GM12878 (cell line): Measurements from ENCODE around the gene MACROD2. TPM values are rescaled to one million over a fixed set of nuclear protein-coding genes. Genes with fewer than 3 reads are reported as not detected.

Experiments
- ATAC-seq: fragments of 200-7000 bp; cut with Tn5 transposase; 3 replicates; pipeline ENCODE4 v1.9.1; 2020; ENCODE audit warnings: mild to moderate bottlenecking, moderate library complexity
- BruUV-seq: library from RNA; stranded (reverse); fragments of 400-500 nt; replicated peaks from 2 replicates; lab custom pipeline; 2021; lab: Mats Ljungman, UMichigan
- CTCF ChIA-PET: fragments of 300-600 bp; sonication (Branson Sonifier 250); formaldehyde crosslinking; extraction: SDS; loops from one replicate; lab custom pipeline; 2021; ENCODE audit warnings: inconsistent platforms; lab: Yijun Ruan, JAX
- POLR2A ChIA-PET: fragments of 350-600 bp; formaldehyde crosslinking; extraction: SDS; loops from one replicate; lab custom pipeline; 2021; ENCODE audit warnings: inconsistent platforms; lab: Charles Lee
- RAD21 ChIA-PET: fragments of 300-600 bp; sonication (Branson Sonifier 250); formaldehyde crosslinking; loops from one replicate; lab custom pipeline; 2023; ENCODE audit warnings: antibody characterized with exemption; ENCODE audit not compliant: unreplicated experiment; lab: Charles Lee
- SMC1A ChIA-PET: fragments of 300-600 bp; sonication (Branson Sonifier 250); formaldehyde crosslinking; loops from one replicate; lab custom pipeline; 2023; ENCODE audit not compliant: unreplicated experiment, uncharacterized antibody; lab: Charles Lee
- DNase-seq: peaks from one replicate; pipeline ENCODE4 v3.0.0-alpha.2; 2011; ENCODE audit warnings: low read depth, low spot score
- FAIRE-seq: peaks from 3 replicates; lab custom pipeline; 2011; peaks lifted over from hg19 to GRCh38; lab: Jason Lieb, UNC
- H2AFZ ChIP-seq: 2 replicates; pipeline ENCODE4 v1.6.0; 2011; ENCODE audit warnings: low read depth, low read length, control low read depth; ENCODE audit not compliant: control insufficient read depth
- H3K27ac ChIP-seq: 2 replicates; pipeline ENCODE4 v1.5.1; 2011; ENCODE audit warnings: control low read depth; ENCODE audit not compliant: control insufficient read depth, insufficient read depth
- H3K27me3 ChIP-seq, 2 experiments: replicated peaks in 1 of 2; 2 replicates each; pipeline versions ENCODE4 v1.6.0 to v1.6.1; 2011; ENCODE audit warnings: low read length in 1 of 2; ENCODE audit not compliant: control insufficient read depth in 2 of 2, insufficient read depth in 2 of 2
- H3K36me3 ChIP-seq, 2 experiments: 2 replicates each; pipeline ENCODE4 v1.5.1; 2011; ENCODE audit warnings: low read length in 1 of 2; ENCODE audit not compliant: control insufficient read depth in 2 of 2, insufficient read depth in 2 of 2
- H3K4me1 ChIP-seq: 2 replicates; pipeline ENCODE4 v1.6.1; 2011; ENCODE audit warnings: mild to moderate bottlenecking, low read length, moderate library complexity, mixed read lengths; ENCODE audit not compliant: control insufficient read depth, insufficient read depth
- H3K4me2 ChIP-seq: 2 replicates; pipeline ENCODE4 v1.6.0; 2011; ENCODE audit warnings: control low read depth; ENCODE audit not compliant: control insufficient read depth, insufficient read depth
- H3K4me3 ChIP-seq: fragments of 200-600 bp; sonication (generic); 2 replicates; pipeline ENCODE4 v1.5.1; 2016
- H3K79me2 ChIP-seq: 2 replicates; pipeline ENCODE4 v1.6.0; 2011; ENCODE audit warnings: low read length; ENCODE audit not compliant: control insufficient read depth, insufficient read depth
- H3K9ac ChIP-seq: 2 replicates; pipeline ENCODE4 v1.8.0; 2011; ENCODE audit warnings: low read length, control low read depth, mixed read lengths; ENCODE audit not compliant: control insufficient read depth, insufficient read depth
- H3K9me3 ChIP-seq: replicated peaks from 3 replicates; pipeline ENCODE4 v1.5.1; 2011; ENCODE audit warnings: mild to moderate bottlenecking, low read length; ENCODE audit not compliant: control insufficient read depth, insufficient read depth
- H4K20me1 ChIP-seq: 2 replicates; pipeline ENCODE4 v1.6.0; 2011; ENCODE audit not compliant: control insufficient read depth, insufficient read depth
- CREM ChIP-seq: IDR thresholded peaks from 2 replicates; pipeline ENCODE4 v1.6.1; 2014; ENCODE audit warnings: antibody characterized with exemption, low read depth
- NFYA ChIP-seq: IDR thresholded peaks from 2 replicates; pipeline ENCODE4 v1.6.1; 2011; ENCODE audit warnings: low read depth, mild to moderate bottlenecking, low read length, improper control_type of control experiment, borderline replicate concordance
- NR2C2 ChIP-seq: IDR thresholded peaks from 2 replicates; pipeline ENCODE4 v1.6.1; 2011; ENCODE audit warnings: borderline replicate concordance, low read depth; ENCODE audit not compliant: control insufficient read depth, insufficient read length
- PRDM15 ChIP-seq: fragments of 450-650 bp; formaldehyde crosslinking; IDR thresholded peaks from 2 replicates; pipeline ENCODE4 v1.4.0; 2020; ENCODE audit warnings: mild to moderate bottlenecking, moderate library complexity
- SREBF1 ChIP-seq: IDR thresholded peaks from 2 replicates; pipeline ENCODE4 v1.6.1; 2012; ENCODE audit warnings: mild to moderate bottlenecking, low read length
- WGBS: methylation state at CpG from one replicate; pipeline ENCODE4 v1.1.6; 2016; ENCODE audit warnings: low lambda C conversion rate; ENCODE audit not compliant: insufficient replicate concordance, insufficient coverage; ENCODE audit errors: missing lambda C conversion rate; 5-methylcytosine and 5-hydroxymethylcytosine counted together
- in situ Hi-C: fragments of 300-500 bp; cut with MboI; formaldehyde crosslinking; loops from 9 replicates; pipeline ENCODE4 v1.14.3; 2018; ENCODE audit warnings: mixed read lengths
- intact Hi-C: fragments of 100-400 bp; cut with micrococcal nuclease; formaldehyde crosslinking; loops from one replicate; pipeline ENCODE4 v1.14.2; 2022; ENCODE audit not compliant: unreplicated experiment
- polyA plus RNA-seq, 11 experiments: library from polyadenylated mRNA; depleted of rRNA in 4 of 11; unstranded in 6 of 11; stranded (reverse) in 5 of 11; fragments of >200 nt; fragmentation: Nextera tagmentation in 4 of 11; fragmentation: Illumina TruSeq in 1 of 11; extraction: Ambion mirVana in 4 of 11; extraction: Trizol in 1 of 11; gene quantifications; 1 replicate in 1 of 11; 2 replicates in 10 of 11; pipeline versions ENCODE4 v1.2.1 to v1.2.3, GENCODE V29; 2011 to 2016; ENCODE audit warnings: inconsistent platforms in 2 of 11, missing spikeins in 2 of 11, low read depth in 1 of 11
- total RNA-seq, 4 experiments: library from RNA; depleted of rRNA in 3 of 4; stranded (reverse); fragments of >200 nt in 3 of 4; fragmentation: Illumina TruSeq in 1 of 4; extraction: Trizol in 1 of 4; gene quantifications; 2 replicates each; pipeline versions ENCODE4 v1.2.1 to v1.2.3, GENCODE V29; 2013 to 2021
- TF ChIP-seq, protein P1 (sequence below): fragments of 450-650 bp; IDR thresholded peaks from 2 replicates; pipeline ENCODE4 v1.6.1; 2016; ENCODE audit warnings: mild to moderate bottlenecking

The MACROD2 gene
- total and polyA plus RNA-seq, 10 of the 15 experiments (the other 5 are each of a cell fraction or from before 2014, with no cell fraction given), result 1.1 to 21.5 (median 2.2) TPM

DNA sequence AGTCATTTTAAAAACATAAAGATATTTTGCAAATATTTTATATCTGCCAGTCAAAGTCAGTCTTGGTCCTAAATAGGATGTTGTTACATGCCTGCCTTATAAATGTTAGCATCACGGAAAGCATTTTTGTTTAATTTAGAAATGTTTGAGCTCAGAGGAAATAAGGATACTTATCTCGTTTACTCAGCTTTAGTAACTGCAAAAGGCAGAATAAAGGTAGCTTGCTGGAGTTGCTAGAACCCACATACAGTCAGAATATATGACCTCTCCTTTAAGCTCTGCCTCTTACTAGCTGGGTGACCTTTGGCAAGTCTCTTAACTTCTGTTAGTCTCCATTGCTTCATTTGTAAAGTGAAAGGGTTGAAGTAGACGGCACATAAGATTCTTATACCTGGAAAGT, 1710.7 kb downstream of the MACROD2 start:
- Histone ChIP-seq H3K79me2 (no peaks in the 10 kb centered on the region), H3K9ac (no peak overlapping the region), H4K20me1 (no peaks in the 10 kb centered on the region), H3K4me2 (no peak overlapping the region), H3K27me3 (no peaks in the 10 kb centered on the region), H3K36me3 (no peaks in the 10 kb centered on the region), H2AFZ (no peak overlapping the region), H3K9me3 (no peaks in the 10 kb centered on the region), H3K27ac (no peak overlapping the region), H3K4me1 (no peaks in the 10 kb centered on the region), H3K4me3 (no peak overlapping the region)
- DNase-seq, result no peak
- WGBS, result 61% methylated on average over 3 of the region's 3 CpGs
- RAD21 ChIA-PET, result no interaction called here
- in situ Hi-C loops (loop anchor here (25.0 kb wide), 1 partner anchor 781 kb away; no protein-coding TSS in a partner anchor), intact Hi-C loops (loop anchor here (10.0 kb wide), 2 partner anchors 539 to 939 kb away; no protein-coding TSS in a partner anchor)
- CTCF ChIA-PET, result interaction anchor here (0.7 to 4.6 kb wide), 5 partner anchors 12 to 1406 kb away, joined by 3 to 24 read pairs (median 4); no protein-coding TSS in a partner anchor
- POLR2A ChIA-PET, result no interaction called here
- no peak for FAIRE-seq
- ATAC-seq, result no peak
- TF ChIP-seq PRDM15, result no peak
- SMC1A ChIA-PET, result interaction anchor here (1.4 kb wide), 1 partner anchor 770 kb away, joined by 4 read pairs; no protein-coding TSS in a partner anchor
- no TSS peak for BruUV-seq

DNA sequence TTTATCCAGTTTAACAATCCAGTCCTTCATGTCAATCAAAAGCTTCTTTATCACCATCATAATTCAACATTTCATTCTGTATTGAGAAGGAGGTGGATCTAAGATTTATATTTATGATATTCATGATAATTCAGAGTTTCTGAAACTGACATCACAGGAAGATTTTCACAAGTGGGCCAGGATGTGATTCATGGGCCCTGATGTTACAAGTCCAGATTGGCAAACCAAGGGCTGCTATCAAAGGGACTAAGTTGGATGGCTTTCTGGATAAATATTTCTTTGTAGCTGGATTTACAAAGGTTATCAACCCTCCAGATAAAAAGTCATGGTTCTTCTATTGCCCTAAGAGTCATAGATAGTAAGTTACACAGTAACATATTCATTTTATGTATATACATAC, 1711.4 kb downstream of the MACROD2 start:
- no peak overlapping the region for H3K27ac ChIP-seq
- in situ Hi-C loops (loop anchor here (25.0 kb wide), 1 partner anchor 781 kb away; no protein-coding TSS in a partner anchor), intact Hi-C loops (loop anchor here (10.0 kb wide), 2 partner anchors 538 to 938 kb away; no protein-coding TSS in a partner anchor)
- FAIRE-seq (no peak), ATAC-seq (no peak), DNase-seq (no peak)
- no peaks in the 10 kb centered on the region for H3K79me2 ChIP-seq
- no peak overlapping the region for H3K9ac ChIP-seq
- H3K36me3 ChIP-seq, result no peaks in the 10 kb centered on the region
- H3K4me1 ChIP-seq, result no peaks in the 10 kb centered on the region
- H3K4me2 ChIP-seq, result no peak overlapping the region
- no peaks in the 10 kb centered on the region for H3K27me3 ChIP-seq
- H2AFZ ChIP-seq, result no peak overlapping the region
- no peak overlapping the region for H3K4me3 ChIP-seq
- no TSS peak for BruUV-seq
- no peaks in the 10 kb centered on the region for H4K20me1 ChIP-seq
- no peaks in the 10 kb centered on the region for H3K9me3 ChIP-seq
- ChIA-PET SMC1A (no interaction called here), POLR2A (no interaction called here), RAD21 (no interaction called here), CTCF (interaction anchor here (1.2 to 4.6 kb wide), 5 partner anchors 12 to 769 kb away, joined by 3 to 24 read pairs (median 4); no protein-coding TSS in a partner anchor)
- TF ChIP-seq, protein P1, sequence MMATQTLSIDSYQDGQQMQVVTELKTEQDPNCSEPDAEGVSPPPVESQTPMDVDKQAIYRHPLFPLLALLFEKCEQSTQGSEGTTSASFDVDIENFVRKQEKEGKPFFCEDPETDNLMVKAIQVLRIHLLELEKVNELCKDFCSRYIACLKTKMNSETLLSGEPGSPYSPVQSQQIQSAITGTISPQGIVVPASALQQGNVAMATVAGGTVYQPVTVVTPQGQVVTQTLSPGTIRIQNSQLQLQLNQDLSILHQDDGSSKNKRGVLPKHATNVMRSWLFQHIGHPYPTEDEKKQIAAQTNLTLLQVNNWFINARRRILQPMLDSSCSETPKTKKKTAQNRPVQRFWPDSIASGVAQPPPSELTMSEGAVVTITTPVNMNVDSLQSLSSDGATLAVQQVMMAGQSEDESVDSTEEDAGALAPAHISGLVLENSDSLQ, result no peak
- TF ChIP-seq SREBF1, result no peak
- TF ChIP-seq CREM, result no peak
- TF ChIP-seq PRDM15, result no peak
- TF ChIP-seq NFYA, result no peak
- TF ChIP-seq NR2C2, result no peak
